GM10248 (cell line): Measurements from ENCODE around the gene WFS1.

Experiments
- CTCF ChIA-PET: fragments of 300-600 bp; sonication (Branson Sonifier 250); formaldehyde crosslinking; extraction: SDS; loops from one replicate; lab custom pipeline; 2021; ENCODE audit warnings: antibody characterized with exemption; lab: Yijun Ruan, JAX
- POLR2A ChIA-PET: fragments of 350-650 bp; sonication (Branson Sonifier 250); formaldehyde crosslinking; extraction: SDS; loops from one replicate; lab custom pipeline; 2020; ENCODE audit warnings: antibody characterized with exemption; lab: Yijun Ruan, JAX
- DNase-seq: peaks from one replicate; pipeline ENCODE4 v3.0.0; 2012; ENCODE audit errors: extremely low spot score
- TF ChIP-seq, protein P1 (sequence below): IDR thresholded peaks from 2 replicates; pipeline ENCODE4 v1.5.1; 2012; ENCODE audit warnings: mild to moderate bottlenecking, low read depth; ENCODE audit errors: extremely low read depth, missing control alignments, control extremely low read depth

The WFS1 gene

DNA sequence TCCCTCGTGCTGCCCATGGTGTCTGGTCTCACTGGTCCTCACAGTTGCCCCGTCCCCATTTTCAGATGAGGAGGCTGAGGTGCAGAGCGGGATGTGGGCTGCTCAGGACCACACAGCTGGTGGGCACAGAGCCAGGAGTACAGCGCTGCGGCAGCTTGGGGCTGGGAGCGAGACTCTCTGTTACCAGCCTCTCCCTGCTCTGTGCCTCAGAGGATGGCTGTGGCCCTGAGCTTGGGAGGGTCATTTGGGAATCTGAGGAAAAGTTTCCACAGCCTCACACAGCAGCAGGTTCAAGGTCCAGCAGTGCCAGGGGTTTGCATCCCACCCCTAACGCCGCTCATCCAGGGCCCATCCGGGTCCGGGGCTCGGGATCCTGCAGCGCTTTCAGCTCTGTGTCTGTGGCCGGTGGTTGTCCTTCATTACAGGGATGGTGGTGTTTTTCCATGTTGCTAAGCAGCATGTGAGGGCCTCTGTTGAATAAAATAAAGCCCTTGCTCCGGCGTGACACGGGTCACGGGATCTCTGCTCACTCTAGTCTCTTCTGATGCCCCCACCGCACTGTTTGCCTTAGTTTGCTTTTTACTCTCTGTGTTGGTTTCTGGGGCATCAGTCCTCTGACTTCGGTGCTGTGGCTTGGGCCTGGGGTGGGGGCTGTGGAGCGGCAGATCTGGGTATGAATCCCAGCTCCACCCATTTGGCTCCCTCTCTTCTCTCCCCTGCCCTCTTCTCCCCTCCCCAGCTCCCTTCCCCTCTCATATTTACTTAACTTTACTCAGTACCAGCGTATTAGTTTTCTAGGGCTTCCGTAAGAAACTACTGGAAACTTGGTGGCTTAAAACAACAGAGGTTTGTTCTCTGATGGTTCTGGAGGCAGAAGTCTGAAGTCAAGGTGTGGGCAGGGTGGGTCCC, 6.5 kb downstream of the WFS1 start:
- TF ChIP-seq, protein P1, sequence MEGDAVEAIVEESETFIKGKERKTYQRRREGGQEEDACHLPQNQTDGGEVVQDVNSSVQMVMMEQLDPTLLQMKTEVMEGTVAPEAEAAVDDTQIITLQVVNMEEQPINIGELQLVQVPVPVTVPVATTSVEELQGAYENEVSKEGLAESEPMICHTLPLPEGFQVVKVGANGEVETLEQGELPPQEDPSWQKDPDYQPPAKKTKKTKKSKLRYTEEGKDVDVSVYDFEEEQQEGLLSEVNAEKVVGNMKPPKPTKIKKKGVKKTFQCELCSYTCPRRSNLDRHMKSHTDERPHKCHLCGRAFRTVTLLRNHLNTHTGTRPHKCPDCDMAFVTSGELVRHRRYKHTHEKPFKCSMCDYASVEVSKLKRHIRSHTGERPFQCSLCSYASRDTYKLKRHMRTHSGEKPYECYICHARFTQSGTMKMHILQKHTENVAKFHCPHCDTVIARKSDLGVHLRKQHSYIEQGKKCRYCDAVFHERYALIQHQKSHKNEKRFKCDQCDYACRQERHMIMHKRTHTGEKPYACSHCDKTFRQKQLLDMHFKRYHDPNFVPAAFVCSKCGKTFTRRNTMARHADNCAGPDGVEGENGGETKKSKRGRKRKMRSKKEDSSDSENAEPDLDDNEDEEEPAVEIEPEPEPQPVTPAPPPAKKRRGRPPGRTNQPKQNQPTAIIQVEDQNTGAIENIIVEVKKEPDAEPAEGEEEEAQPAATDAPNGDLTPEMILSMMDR: no peak
- POLR2A ChIA-PET: no interaction called here

DNA sequence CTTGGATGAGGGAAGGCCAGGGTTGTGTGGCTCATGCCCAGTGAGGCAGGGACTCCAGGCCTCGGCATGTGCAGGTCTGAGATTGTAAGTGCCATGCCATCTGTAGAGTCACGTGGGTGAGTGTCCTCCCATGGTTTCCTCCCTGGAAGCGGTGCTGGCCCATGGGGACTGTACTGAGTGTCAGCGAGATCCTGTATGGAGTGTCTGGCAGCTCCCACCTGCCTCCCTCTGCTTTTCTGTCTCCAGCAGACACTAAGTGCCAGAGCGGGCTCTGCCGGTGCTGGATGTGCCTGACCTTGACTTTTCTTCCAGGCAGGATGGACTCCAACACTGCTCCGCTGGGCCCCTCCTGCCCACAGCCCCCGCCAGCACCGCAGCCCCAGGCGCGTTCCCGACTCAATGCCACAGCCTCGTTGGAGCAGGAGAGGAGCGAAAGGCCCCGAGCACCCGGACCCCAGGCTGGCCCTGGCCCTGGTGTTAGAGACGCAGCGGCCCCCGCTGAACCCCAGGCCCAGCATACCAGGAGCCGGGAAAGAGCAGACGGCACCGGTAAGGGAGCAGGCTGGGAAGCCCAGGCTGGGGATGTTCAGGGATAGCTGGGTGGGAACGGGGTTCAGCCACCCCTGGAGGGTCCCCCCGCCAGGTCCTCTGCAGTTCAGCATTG, 7.6 kb downstream of the WFS1 start:
- DNase-seq: no peak
- POLR2A ChIA-PET: no interaction called here
- TF ChIP-seq, protein P1: no peak
- CTCF ChIA-PET: interaction anchor here (0.9 to 2.9 kb wide), 5 partner anchors 8 to 54 kb away, joined by 3 to 21 read pairs (median 4); partner anchors contain the start of gene WFS1

More for the DNA sequence above, 6.5 kb downstream of the WFS1 start:
- no peak for DNase-seq
- CTCF ChIA-PET: interaction anchor here (1.2 kb wide), 1 partner anchor 25 kb away, joined by 5 read pairs; no protein-coding TSS in a partner anchor

DNA sequence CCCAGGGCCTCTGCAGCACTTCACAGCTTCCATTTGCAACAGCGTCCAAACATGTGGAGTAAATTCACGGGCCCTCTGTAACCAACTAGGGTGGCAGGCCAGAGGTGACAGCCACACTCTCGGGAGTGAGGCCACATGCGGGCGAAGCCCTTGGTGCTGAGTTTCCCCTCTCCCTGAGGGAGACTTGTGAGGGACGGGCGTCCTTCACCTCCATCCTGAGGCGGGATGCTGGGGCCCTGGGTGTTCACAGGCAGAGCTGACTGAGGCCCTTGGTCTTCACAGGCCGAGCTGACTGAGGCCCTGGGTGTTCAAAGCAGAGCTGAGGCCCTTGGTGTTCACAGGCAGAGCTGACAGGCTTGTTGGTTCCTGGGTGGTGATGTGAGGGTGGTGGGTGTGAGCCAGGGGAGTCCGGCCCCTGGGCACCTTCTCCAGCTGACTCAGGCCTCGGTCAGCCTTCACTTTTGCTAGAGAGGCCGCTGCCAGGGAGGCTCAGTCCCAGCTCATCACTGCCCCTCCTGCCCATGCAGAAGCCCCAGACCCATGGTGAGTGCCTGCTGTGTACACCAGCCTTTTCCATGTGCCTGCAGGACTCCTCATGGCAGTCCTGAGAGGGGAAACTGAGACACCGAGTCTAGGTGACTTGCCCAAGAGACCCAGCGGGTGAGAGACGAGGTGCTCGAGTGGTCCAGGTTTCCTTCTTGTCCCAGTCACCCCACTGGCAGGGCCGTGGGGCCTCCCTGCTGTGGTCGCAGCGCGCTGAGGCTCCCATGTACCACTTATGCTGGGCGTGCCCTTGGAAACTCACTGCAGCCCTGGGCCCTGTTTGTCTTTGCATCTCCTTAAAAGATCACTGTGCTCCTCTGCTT, 8.5 kb downstream of the WFS1 start:
- POLR2A ChIA-PET: no interaction called here
- TF ChIP-seq, protein P1: no peak
- CTCF ChIA-PET: interaction anchor here (0.9 to 2.9 kb wide), 9 partner anchors 9 to 281 kb away, joined by 3 to 21 read pairs (median 4); partner anchors contain the start of gene WFS1
- no peak for DNase-seq

DNA sequence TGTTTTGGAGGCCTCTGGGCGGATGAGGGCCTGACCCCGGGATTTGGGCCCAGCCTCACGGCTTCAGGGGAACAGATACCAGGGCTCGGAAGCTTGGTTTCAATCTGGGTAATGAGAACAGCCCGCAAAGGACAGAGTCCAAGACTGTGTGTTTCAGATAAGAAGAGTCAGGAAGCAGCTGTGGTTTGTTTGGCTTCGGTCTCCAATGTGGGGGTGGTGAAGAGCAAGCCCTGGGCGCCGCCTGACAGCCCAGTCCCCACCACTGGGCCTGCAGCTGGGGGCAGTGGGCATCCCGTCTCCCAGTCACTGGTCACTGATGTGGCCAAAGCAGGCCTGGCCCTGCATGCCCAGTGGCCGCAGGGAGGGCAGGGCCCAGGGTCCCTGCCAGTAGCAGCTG, 9.1 kb downstream of the WFS1 start:
- TF ChIP-seq, protein P1: no peak
- ChIA-PET CTCF (interaction anchor here (1.0 to 2.9 kb wide), 9 partner anchors 9 to 282 kb away, joined by 3 to 21 read pairs (median 5); partner anchors contain the start of gene WFS1), POLR2A (no interaction called here)
- DNase-seq: peak; percentile 74

- ChIA-PET CTCF (interaction anchor here (1.0 to 2.9 kb wide), 9 partner anchors 10 to 282 kb away, joined by 3 to 21 read pairs (median 5); no protein-coding TSS in a partner anchor), POLR2A (no interaction called here)
- TF ChIP-seq, protein P1: no peak
- DNase-seq: no peak
Measured at GRCh38 chr4:6279582-6280289, 10.1 kb downstream of the WFS1 start.
